Measurements from ENCODE around the gene SLC35A4.

DNA sequence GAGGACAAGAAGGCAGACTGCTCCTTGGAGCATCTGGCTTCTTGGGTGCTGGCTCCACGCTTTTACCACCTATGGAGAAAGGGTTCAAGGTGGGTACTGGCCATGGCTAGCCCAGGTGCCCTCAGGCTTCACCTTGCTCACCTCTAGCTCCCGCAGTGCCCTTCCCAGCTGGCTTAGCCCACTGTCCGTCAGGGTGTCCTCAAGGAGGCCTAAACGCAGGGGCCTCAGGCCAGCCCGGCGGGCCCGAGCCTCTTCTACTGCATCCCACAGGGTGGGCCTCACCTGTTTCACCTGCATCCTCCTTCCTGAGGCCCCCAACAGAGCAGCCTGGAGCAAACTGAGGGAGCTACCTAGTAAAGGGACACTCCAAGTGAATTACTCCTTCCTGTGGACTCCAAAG is 9.1 kb downstream of the SLC35A4 start:
- TF ChIP-seq, protein P1, sequence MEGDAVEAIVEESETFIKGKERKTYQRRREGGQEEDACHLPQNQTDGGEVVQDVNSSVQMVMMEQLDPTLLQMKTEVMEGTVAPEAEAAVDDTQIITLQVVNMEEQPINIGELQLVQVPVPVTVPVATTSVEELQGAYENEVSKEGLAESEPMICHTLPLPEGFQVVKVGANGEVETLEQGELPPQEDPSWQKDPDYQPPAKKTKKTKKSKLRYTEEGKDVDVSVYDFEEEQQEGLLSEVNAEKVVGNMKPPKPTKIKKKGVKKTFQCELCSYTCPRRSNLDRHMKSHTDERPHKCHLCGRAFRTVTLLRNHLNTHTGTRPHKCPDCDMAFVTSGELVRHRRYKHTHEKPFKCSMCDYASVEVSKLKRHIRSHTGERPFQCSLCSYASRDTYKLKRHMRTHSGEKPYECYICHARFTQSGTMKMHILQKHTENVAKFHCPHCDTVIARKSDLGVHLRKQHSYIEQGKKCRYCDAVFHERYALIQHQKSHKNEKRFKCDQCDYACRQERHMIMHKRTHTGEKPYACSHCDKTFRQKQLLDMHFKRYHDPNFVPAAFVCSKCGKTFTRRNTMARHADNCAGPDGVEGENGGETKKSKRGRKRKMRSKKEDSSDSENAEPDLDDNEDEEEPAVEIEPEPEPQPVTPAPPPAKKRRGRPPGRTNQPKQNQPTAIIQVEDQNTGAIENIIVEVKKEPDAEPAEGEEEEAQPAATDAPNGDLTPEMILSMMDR (IDR thresholded peaks at IDR 0.05), result no peak
- no peak for TF ChIP-seq POLR2A (IDR thresholded peaks at IDR 0.05)

All from heart left ventricle (tissue), 13 donors.